Measurements from ENCODE around the gene RBM18. TPM values are rescaled to one million over a fixed set of nuclear protein-coding genes. Genes with fewer than 3 reads are reported as not detected.

Gene RBM18
- total RNA-seq, 4 donors from 2014 or later, result 10.2 to 15.8 (median 11.9) TPM

- TF ChIP-seq, protein P1, sequence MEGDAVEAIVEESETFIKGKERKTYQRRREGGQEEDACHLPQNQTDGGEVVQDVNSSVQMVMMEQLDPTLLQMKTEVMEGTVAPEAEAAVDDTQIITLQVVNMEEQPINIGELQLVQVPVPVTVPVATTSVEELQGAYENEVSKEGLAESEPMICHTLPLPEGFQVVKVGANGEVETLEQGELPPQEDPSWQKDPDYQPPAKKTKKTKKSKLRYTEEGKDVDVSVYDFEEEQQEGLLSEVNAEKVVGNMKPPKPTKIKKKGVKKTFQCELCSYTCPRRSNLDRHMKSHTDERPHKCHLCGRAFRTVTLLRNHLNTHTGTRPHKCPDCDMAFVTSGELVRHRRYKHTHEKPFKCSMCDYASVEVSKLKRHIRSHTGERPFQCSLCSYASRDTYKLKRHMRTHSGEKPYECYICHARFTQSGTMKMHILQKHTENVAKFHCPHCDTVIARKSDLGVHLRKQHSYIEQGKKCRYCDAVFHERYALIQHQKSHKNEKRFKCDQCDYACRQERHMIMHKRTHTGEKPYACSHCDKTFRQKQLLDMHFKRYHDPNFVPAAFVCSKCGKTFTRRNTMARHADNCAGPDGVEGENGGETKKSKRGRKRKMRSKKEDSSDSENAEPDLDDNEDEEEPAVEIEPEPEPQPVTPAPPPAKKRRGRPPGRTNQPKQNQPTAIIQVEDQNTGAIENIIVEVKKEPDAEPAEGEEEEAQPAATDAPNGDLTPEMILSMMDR (IDR thresholded peaks at IDR 0.05), result no peak
- no peak for TF ChIP-seq EP300 (IDR thresholded peaks at IDR 0.05)
- TF ChIP-seq POLR2A (IDR thresholded peaks at IDR 0.05), result no peak
- no peak for TF ChIP-seq POLR2AphosphoS5 (IDR thresholded peaks at IDR 0.05)
- H3K27me3 ChIP-seq, result no peaks in the 10 kb centered on the region
- no peak overlapping the region for H3K4me3 ChIP-seq
- H3K4me1 ChIP-seq, result peaks cover 20% of the 10 kb centered on the region
- WGBS, result 84% methylated on average over 6 of the region's 6 CpGs
- no peaks in the 10 kb centered on the region for H3K36me3 ChIP-seq
- DNase-seq (ENCODE audit: low spot score in 2 of 2), result no peak
- H3K9me3 ChIP-seq, result no peaks in the 10 kb centered on the region
- no peak overlapping the region for H3K27ac ChIP-seq
Observed at GRCh38 chr9:122268041-122268814, 3.6 kb upstream of the RBM18 start.

- H3K27me3 ChIP-seq, result no peaks in the 10 kb centered on the region
- peak overlapping the region; percentile 89 for H3K27ac ChIP-seq
- H3K4me1 ChIP-seq, result peaks cover 39% of the 10 kb centered on the region
- WGBS, result 6% methylated on average over 17 of the region's 17 CpGs
- no peaks in the 10 kb centered on the region for H3K9me3 ChIP-seq
- TF ChIP-seq POLR2AphosphoS5 (IDR thresholded peaks at IDR 0.05), result no peak
- TF ChIP-seq, protein P1 (IDR thresholded peaks at IDR 0.05), result no peak
- no peak for TF ChIP-seq EP300 (IDR thresholded peaks at IDR 0.05)
- no peak for TF ChIP-seq POLR2A (IDR thresholded peaks at IDR 0.05)
- peaks cover 6% of the 10 kb centered on the region for H3K36me3 ChIP-seq
- no peak for DNase-seq (ENCODE audit: low spot score in 2 of 2)
- peak overlapping the region; percentile 75 for H3K4me3 ChIP-seq
Observed at GRCh38 chr9:122265149-122265915, 692 bp upstream of the RBM18 start.

- 15% methylated on average over 13 of the region's 13 CpGs for WGBS
- TF ChIP-seq EP300 (IDR thresholded peaks at IDR 0.05) (no peak), POLR2A (IDR thresholded peaks at IDR 0.05) (no peak), POLR2AphosphoS5 (IDR thresholded peaks at IDR 0.05) (no peak)
- TF ChIP-seq, protein P1 (IDR thresholded peaks at IDR 0.05), result no peak
- Histone ChIP-seq H3K4me1 (peaks cover 39% of the 10 kb centered on the region), H3K36me3 (peaks cover 17% of the 10 kb centered on the region), H3K9me3 (no peaks in the 10 kb centered on the region), H3K27ac (peak overlapping the region; percentile 89), H3K27me3 (no peaks in the 10 kb centered on the region), H3K4me3 (peak overlapping the region; percentile 75)
- DNase-seq (ENCODE audit: low spot score in 2 of 2), result no peak
Observed at GRCh38 chr9:122263699-122264349, 816 bp downstream of the RBM18 start.

GRCh38 chr9:122262073-122262472 is 2.6 kb downstream of the RBM18 start:
- peaks cover 21% of the 10 kb centered on the region for H3K36me3 ChIP-seq
- H3K27ac ChIP-seq, result no peak overlapping the region
- WGBS, result 90% methylated on average over 1 of the region's 1 CpG
- no peaks in the 10 kb centered on the region for H3K9me3 ChIP-seq
- H3K27me3 ChIP-seq, result no peaks in the 10 kb centered on the region
- H3K4me3 ChIP-seq, result no peak overlapping the region
- no peak for DNase-seq (ENCODE audit: low spot score in 2 of 2)
- TF ChIP-seq EP300 (IDR thresholded peaks at IDR 0.05) (no peak), POLR2AphosphoS5 (IDR thresholded peaks at IDR 0.05) (no peak), POLR2A (IDR thresholded peaks at IDR 0.05) (no peak)
- TF ChIP-seq, protein P1 (IDR thresholded peaks at IDR 0.05), result no peak
- H3K4me1 ChIP-seq, result peaks cover 39% of the 10 kb centered on the region
